ENCODE results near the gene TENT5C. TPM values are rescaled to one million over a fixed set of nuclear protein-coding genes. Genes with fewer than 3 reads are reported as not detected.

The TENT5C gene
- total RNA-seq, 1 experiment from 2014 or later, result not detected

DNA sequence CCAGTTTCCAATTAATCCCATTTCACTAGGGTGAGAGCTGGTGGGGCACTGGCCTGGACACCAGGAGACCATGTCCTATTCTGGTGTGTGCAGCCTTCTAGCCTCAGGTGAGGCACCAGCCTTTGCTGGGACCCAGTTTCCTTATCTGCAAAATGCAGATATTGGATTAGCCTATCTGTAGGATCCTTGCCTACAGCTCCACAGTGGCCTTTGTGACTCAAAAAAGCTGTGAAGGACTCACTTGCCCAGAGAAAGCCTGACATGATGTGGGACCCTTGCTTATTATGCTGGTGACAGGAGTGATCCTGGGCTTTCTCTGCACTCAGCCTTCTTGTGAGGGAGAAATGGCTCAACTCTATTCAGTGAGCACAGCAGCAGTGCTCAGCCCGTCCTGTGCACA lies 32.3 kb downstream of the TENT5C start:
- no peak for DNase-seq (ENCODE audit: unreplicated experiment)
- no peak for TF ChIP-seq CTCF (IDR thresholded peaks at IDR 0.05; ENCODE audit: unreplicated experiment)
- no TSS peak for BruUV-seq (replicated peaks)
- no peaks in the 10 kb centered on the region for H3K27me3 Mint-ChIP-seq (ENCODE audit: insufficient read depth, unreplicated experiment)
- no peaks in the 10 kb centered on the region for H3K9me3 Mint-ChIP-seq (ENCODE audit: unreplicated experiment)
- H3K4me3 Mint-ChIP-seq (ENCODE audit: unreplicated experiment), result no peak overlapping the region
- ChIA-PET POLR2A (no interaction called here), CTCF (interaction anchor here (1.2 kb wide), 1 partner anchor 120 kb away, joined by 3 read pairs; no protein-coding TSS in a partner anchor)
- intact Hi-C loops (cut with micrococcal nuclease), result no loop called here
- no peak overlapping the region for H3K27ac Mint-ChIP-seq (ENCODE audit: low read depth, unreplicated experiment)
- H3K4me1 Mint-ChIP-seq (ENCODE audit: insufficient read depth, unreplicated experiment), result no peaks in the 10 kb centered on the region
- H3K36me3 Mint-ChIP-seq (ENCODE audit: insufficient read depth, unreplicated experiment), result no peaks in the 10 kb centered on the region

DNA sequence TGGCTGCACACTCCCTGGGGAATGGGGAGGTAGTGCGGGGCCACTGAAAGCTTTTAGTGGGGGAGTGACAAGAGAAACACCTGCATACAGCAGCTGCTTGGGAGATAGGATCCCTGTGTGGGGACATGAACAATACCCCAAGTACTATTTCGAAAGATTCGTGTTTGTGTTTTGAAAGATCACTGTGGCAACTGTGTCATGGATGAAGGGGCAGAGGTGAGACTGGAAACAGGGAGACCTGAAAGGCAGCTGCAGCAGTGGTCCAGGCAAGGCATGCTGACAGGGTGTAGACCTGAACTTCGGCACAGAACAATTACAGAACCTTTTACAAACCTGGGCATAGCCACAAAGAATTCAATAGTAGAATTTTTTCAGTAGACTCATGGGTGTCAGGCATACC lies 32.9 kb downstream of the TENT5C start:
- ChIA-PET POLR2A (no interaction called here), CTCF (interaction anchor here (0.5 to 1.2 kb wide), 3 partner anchors 114 to 436 kb away, joined by 3 to 4 read pairs (median 3); no protein-coding TSS in a partner anchor)
- TF ChIP-seq CTCF (IDR thresholded peaks at IDR 0.05; ENCODE audit: unreplicated experiment), result no peak
- Mint-ChIP-seq H3K27me3 (ENCODE audit: insufficient read depth, unreplicated experiment) (no peaks in the 10 kb centered on the region), H3K27ac (ENCODE audit: low read depth, unreplicated experiment) (no peak overlapping the region), H3K36me3 (ENCODE audit: insufficient read depth, unreplicated experiment) (no peaks in the 10 kb centered on the region), H3K4me3 (ENCODE audit: unreplicated experiment) (no peak overlapping the region), H3K4me1 (ENCODE audit: insufficient read depth, unreplicated experiment) (no peaks in the 10 kb centered on the region), H3K9me3 (ENCODE audit: unreplicated experiment) (no peaks in the 10 kb centered on the region)
- intact Hi-C loops (cut with micrococcal nuclease), result no loop called here
- no TSS peak for BruUV-seq (replicated peaks)
- no peak for DNase-seq (ENCODE audit: unreplicated experiment)

GRCh38 chr1:117639741-117640140 lies 33.9 kb downstream of the TENT5C start:
- H3K27me3 Mint-ChIP-seq (ENCODE audit: insufficient read depth, unreplicated experiment), result no peaks in the 10 kb centered on the region
- CTCF ChIA-PET, result interaction anchor here (0.6 kb wide), 1 partner anchor 915 kb away, joined by 3 read pairs; no protein-coding TSS in a partner anchor
- DNase-seq (ENCODE audit: unreplicated experiment), result no peak
- no peaks in the 10 kb centered on the region for H3K9me3 Mint-ChIP-seq (ENCODE audit: unreplicated experiment)
- H3K27ac Mint-ChIP-seq (ENCODE audit: low read depth, unreplicated experiment), result no peak overlapping the region
- BruUV-seq (replicated peaks), result no TSS peak
- POLR2A ChIA-PET, result no interaction called here
- intact Hi-C loops (cut with micrococcal nuclease), result no loop called here
- no peaks in the 10 kb centered on the region for H3K36me3 Mint-ChIP-seq (ENCODE audit: insufficient read depth, unreplicated experiment)
- TF ChIP-seq CTCF (IDR thresholded peaks at IDR 0.05; ENCODE audit: unreplicated experiment), result no peak
- H3K4me3 Mint-ChIP-seq (ENCODE audit: unreplicated experiment), result no peak overlapping the region
- no peaks in the 10 kb centered on the region for H3K4me1 Mint-ChIP-seq (ENCODE audit: insufficient read depth, unreplicated experiment)

DNA sequence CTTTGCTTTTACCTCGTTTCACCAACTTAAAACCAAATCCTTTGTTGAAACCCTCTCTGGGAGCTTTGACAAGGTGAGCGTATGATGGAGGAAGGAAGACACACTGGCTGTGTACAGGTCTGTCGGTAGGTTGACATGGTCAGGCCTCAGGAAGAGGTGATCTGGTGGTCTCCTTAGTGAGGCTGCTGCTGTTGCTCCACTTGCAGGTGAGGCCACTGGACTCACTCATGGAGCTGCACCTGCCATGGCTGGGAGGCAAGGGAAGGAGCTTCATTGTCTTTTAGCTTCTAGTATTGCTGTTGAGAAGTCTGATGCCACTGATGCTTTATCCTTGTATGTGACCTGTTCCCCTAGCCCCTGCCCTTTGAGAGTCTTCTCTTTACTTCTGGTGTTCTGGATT lies 35.7 kb downstream of the TENT5C start:
- intact Hi-C loops (cut with micrococcal nuclease), result no loop called here
- no TSS peak for BruUV-seq (replicated peaks)
- Mint-ChIP-seq H3K27ac (ENCODE audit: low read depth, unreplicated experiment) (no peak overlapping the region), H3K9me3 (ENCODE audit: unreplicated experiment) (no peaks in the 10 kb centered on the region), H3K4me1 (ENCODE audit: insufficient read depth, unreplicated experiment) (no peaks in the 10 kb centered on the region), H3K36me3 (ENCODE audit: insufficient read depth, unreplicated experiment) (no peaks in the 10 kb centered on the region), H3K4me3 (ENCODE audit: unreplicated experiment) (no peak overlapping the region), H3K27me3 (ENCODE audit: insufficient read depth, unreplicated experiment) (no peaks in the 10 kb centered on the region)
- ChIA-PET POLR2A (no interaction called here), CTCF (interaction anchor here (0.5 kb wide), 1 partner anchor 562 kb away, joined by 3 read pairs; no protein-coding TSS in a partner anchor)
- TF ChIP-seq CTCF (IDR thresholded peaks at IDR 0.05; ENCODE audit: unreplicated experiment), result no peak
- DNase-seq (ENCODE audit: unreplicated experiment), result no peak
